K562 treated with DMSO at 1 percent for 4 hours (cell line): ENCODE measurements around the gene LRRIQ1. TPM values are rescaled to one million over a fixed set of nuclear protein-coding genes. Genes with fewer than 3 reads are reported as not detected.

ENCODE experiments used
- total RNA-seq: library from RNA; unstranded; fragments of 300-600 nt; gene quantifications from 2 replicates; pipeline ENCODE4 v1.2.3, GENCODE V29; 2022; ENCODE audit not compliant: insufficient read depth

Gene LRRIQ1
- not detected in 2 replicates for total RNA-seq

GRCh38 chr12:85036234-85036707 lies at the start of gene LRRIQ1, which contains the start of gene TSPAN19:
TSS of gene LRRIQ1 (plus strand) at chr12:85036351. CDS start at chr12:85038177, 1,826 bp downstream.
TSS of gene TSPAN19 (minus strand) at chr12:85036277. CDS start at chr12:85029946, 6,331 bp downstream.

DNA sequence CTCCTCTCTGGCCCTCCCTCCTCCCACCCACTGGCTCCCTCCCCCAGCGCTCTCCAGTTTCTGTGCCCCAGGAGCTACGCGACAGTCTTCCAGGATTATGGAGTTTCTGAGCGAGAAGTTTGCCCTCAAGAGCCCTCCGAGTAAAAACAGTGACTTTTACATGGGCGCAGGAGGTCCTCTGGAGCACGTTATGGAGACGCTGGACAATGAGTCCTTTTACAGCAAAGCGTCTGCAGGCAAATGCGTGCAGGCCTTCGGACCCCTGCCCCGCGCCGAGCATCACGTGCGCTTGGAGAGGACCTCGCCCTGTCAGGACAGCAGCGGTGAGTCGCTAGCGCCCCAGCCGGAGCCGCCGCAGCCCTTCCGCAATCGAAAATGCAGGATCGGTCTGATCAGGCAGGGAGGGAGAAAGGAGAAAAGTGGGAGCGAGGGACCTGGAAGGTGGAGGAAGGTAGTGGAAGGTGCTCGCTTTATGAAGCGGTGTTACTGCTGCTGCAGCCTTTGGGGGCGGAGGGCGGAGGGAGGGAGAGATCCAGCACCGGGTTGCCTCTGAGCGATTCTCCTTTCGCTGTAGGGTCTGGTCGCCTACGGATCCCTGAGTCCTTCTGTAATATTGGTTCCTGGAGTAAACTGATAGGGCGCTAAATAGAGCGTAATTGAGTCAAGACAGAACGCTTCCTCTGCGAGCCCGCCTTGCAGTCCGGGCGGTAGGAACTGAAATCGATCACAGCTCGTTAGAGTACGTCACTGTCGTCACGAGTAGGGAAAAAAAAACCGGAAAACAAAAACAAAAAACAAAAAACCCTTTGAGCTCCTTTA lies 244.2 kb downstream of the LRRIQ1 start, which contains the start of gene ALX1:
TSS of gene ALX1 (plus strand) at position 56 of the 819 bp plus-strand sequence. CDS start at position 98, 42 bp downstream.

Other genes with a start within 250 kb of the LRRIQ1 start
- gene SLC6A15, start 123.6 kb upstream of the LRRIQ1 start, total RNA-seq = not detected in 2 replicates
- gene TSPAN19, start 74 bp upstream of the LRRIQ1 start, total RNA-seq = not detected in 2 replicates
- gene ALX1, start 243.9 kb downstream of the LRRIQ1 start, total RNA-seq = not detected in 2 replicates